ENCODE measurements around the gene CERS2.

GRCh38 chr1:150999051-150999674 is 24.5 kb upstream of the CERS2 start:
- TF ChIP-seq CTCF (IDR thresholded peaks at IDR 0.05; ENCODE audit: insufficient read depth, low read length, poor library complexity, severe bottlenecking) (no peak), EZH2phosphoT487 (conservative IDR thresholded peaks at IDR 0.05; ENCODE audit: low read length) (no peak)
